Spleen (tissue), 7 donors: ENCODE data around the gene CCDC106.

Source experiments
- CTCF ChIP-seq, 11 experiments: fragments of 200-600 bp in 7 of 11; fragments of 450-650 bp in 4 of 11; sonication (generic) in 4 of 11; IDR thresholded peaks in 8 of 11; conservative IDR thresholded peaks in 3 of 11; 1 replicate in 7 of 11; 2 replicates in 4 of 11; pipeline versions ENCODE4 v1.4.0 to v1.8.0; 2016 to 2021; ENCODE audit warnings: antibody characterized with exemption in 11 of 11, inconsistent platforms in 4 of 11, mild to moderate bottlenecking in 1 of 11
- POLR2A ChIP-seq, 3 donors: fragments of 450-650 bp; IDR thresholded peaks; one replicate each; pipeline ENCODE4 v1.5.1; 2017; ENCODE audit warnings: antibody characterized with exemption in 3 of 3, mild to moderate bottlenecking in 1 of 3
- POLR2AphosphoS5 ChIP-seq, 3 donors: sonication (generic); formaldehyde crosslinking; IDR thresholded peaks; one replicate each; pipeline ENCODE4 v1.5.1; 2017; ENCODE audit warnings: antibody characterized with exemption in 3 of 3
- donor health status: DM: no; HTN: no; CAD: no; lungs with moderate emphysema.
- donor health status: DM: no; HTN: no; CAD: no.
- donor health status: DM: no; HTN: no; CAD: no.

DNA sequence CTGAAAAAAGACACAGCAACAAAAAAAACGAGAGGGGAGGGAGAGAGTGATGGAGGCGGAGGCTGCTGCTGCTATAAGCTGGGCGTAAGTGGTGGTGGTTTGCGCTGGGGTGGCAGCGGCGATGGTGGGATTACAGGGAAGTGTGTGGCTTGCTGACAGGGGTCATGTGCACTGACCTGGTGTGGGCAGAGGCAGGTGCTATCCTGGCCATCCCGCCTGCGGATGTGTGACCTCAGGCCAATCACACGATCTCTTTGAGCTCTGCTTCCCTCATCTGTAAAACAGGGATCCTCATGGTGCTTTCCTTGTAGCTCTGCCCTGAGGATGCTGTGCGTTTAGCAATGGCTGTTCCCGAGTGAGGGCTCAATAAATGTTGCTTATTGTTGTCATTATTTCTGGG is 10.5 kb upstream of the CCDC106 start:
- TF ChIP-seq CTCF (IDR thresholded peaks at IDR 0.05 in 8 of 11, conservative IDR thresholded peaks at IDR 0.05 in 3 of 11) (no peak), POLR2A (IDR thresholded peaks at IDR 0.05) (no peak), POLR2AphosphoS5 (IDR thresholded peaks at IDR 0.05) (peak in 2 of 3 donors; percentile 44 to 50)
